Gastrocnemius medialis (tissue), 4 donors: ENCODE measurements around the gene ABHD17A. TPM values are rescaled to one million over a fixed set of nuclear protein-coding genes. Genes with fewer than 3 reads are reported as not detected.

Source experiments
- ATAC-seq, 2 donors: fragments of 150-250 bp; one replicate each; pipeline ENCODE4 v1.9.1; 2016
- DNase-seq, 2 donors: peaks; one replicate each; pipeline ENCODE4 v3.0.0-alpha.2; 2019
- H3K27ac ChIP-seq, 4 donors: fragments of 200-600 bp; sonication (generic); 1 replicate in 1 of 4; 2 replicates in 3 of 4; pipeline ENCODE4 v1.5.1; 2016 to 2018; ENCODE audit warnings: mild to moderate bottlenecking in 2 of 4, moderate library complexity in 1 of 4
- H3K27me3 ChIP-seq, 3 donors: fragments of 200-600 bp; sonication (generic) in 2 of 3; 1 replicate in 1 of 3; 2 replicates in 2 of 3; pipeline versions ENCODE4 v1.5.1 to v1.6.0; 2016 to 2019; ENCODE audit warnings: mild to moderate bottlenecking in 1 of 3, moderate library complexity in 1 of 3
- H3K36me3 ChIP-seq, 2 donors: fragments of 200-600 bp; sonication (generic) in 1 of 2; one replicate each; pipeline ENCODE4 v1.5.1; 2017 to 2018
- H3K4me1 ChIP-seq, 2 donors: fragments of 200-600 bp; sonication (generic) in 1 of 2; one replicate each; pipeline ENCODE4 v1.5.1; 2016 to 2017; ENCODE audit warnings: mild to moderate bottlenecking in 2 of 2
- H3K4me3 ChIP-seq, 4 donors: fragments of 200-600 bp; sonication (generic) in 3 of 4; 1 replicate in 1 of 4; 2 replicates in 3 of 4; pipeline ENCODE4 v1.5.1; 2016 to 2019; ENCODE audit warnings: mild to moderate bottlenecking in 2 of 4
- H3K9me3 ChIP-seq, 3 donors: fragments of 200-600 bp; sonication (generic) in 2 of 3; 1 replicate in 1 of 3; 2 replicates in 2 of 3; pipeline ENCODE4 v1.5.1; 2016 to 2019
- CTCF ChIP-seq, 5 experiments: fragments of 450-650 bp in 3 of 5; fragments of 200-600 bp in 2 of 5; sonication (generic) in 2 of 5; IDR thresholded peaks in 4 of 5; conservative IDR thresholded peaks in 1 of 5; 1 replicate in 4 of 5; 2 replicates in 1 of 5; pipeline ENCODE4 v1.5.1; 2016 to 2019; ENCODE audit warnings: antibody characterized with exemption in 5 of 5, mild to moderate bottlenecking in 3 of 5, moderate library complexity in 3 of 5
- POLR2A ChIP-seq, 2 donors: fragments of 450-650 bp; IDR thresholded peaks; one replicate each; pipeline ENCODE4 v1.6.1; 2017; ENCODE audit warnings: antibody characterized with exemption in 2 of 2, mild to moderate bottlenecking in 2 of 2, moderate library complexity in 2 of 2
- in situ Hi-C, 4 donors: fragments of 200-750 bp; cut with MboI; loops; one replicate each; pipeline versions ENCODE4 v1.15.0 to v1.8.0; 2017; ENCODE audit warnings: low sequenced_read_pairs in 4 of 4
- intact Hi-C: fragments of 100-400 bp; cut with DNase I; formaldehyde crosslinking; loops from one replicate; pipeline ENCODE4 v1.15.1; 2023; ENCODE audit warnings: low total_unique reads
- total RNA-seq, 4 donors: library from RNA; depleted of rRNA; stranded (reverse); fragments of >200 nt; gene quantifications; one replicate each; pipeline versions ENCODE4 v1.1.0 to v1.2.3, GENCODE V29; 2016

Gene ABHD17A
- total RNA-seq, 4 donors from 2014 or later = 49.4 to 87.7 (median 70.8) TPM

- in situ Hi-C loops = no loop called here
- intact Hi-C loops = loop anchor here (1.0 to 5.0 kb wide), 2 partner anchors 83 to 140 kb away; no protein-coding TSS in a partner anchor
- peak overlapping the region; percentile 26 to 45 (median 42) for H3K4me3 ChIP-seq
- no peaks in the 10 kb centered on the region for H3K27me3 ChIP-seq
- no peak overlapping the region for H3K27ac ChIP-seq
- H3K4me1 ChIP-seq = peaks cover 12 to 15% of the 10 kb centered on the region in 2 donors
- peak; percentile 52 to 67 for DNase-seq
- no peaks in the 10 kb centered on the region for H3K9me3 ChIP-seq
- TF ChIP-seq CTCF (IDR thresholded peaks at IDR 0.05 in 4 of 5, conservative IDR thresholded peaks at IDR 0.05 in 1 of 5) (peak; percentile 66 to 95 (median 91)), POLR2A (IDR thresholded peaks at IDR 0.05) (no peak)
- peak; percentile 93 to 95 for ATAC-seq
- peaks cover 0 to 7% of the 10 kb centered on the region in 2 donors for H3K36me3 ChIP-seq
Observed at GRCh38 chr19:1929021-1929742, 43.9 kb upstream of the ABHD17A start.

GRCh38 chr19:1925544-1925943 lies 40.2 kb upstream of the ABHD17A start:
- no peak for TF ChIP-seq POLR2A (IDR thresholded peaks at IDR 0.05)
- no peak for TF ChIP-seq CTCF (IDR thresholded peaks at IDR 0.05 in 4 of 5, conservative IDR thresholded peaks at IDR 0.05 in 1 of 5)
- Histone ChIP-seq H3K36me3 (peaks cover 0 to 29% of the 10 kb centered on the region in 2 donors), H3K4me3 (no peak overlapping the region), H3K9me3 (no peaks in the 10 kb centered on the region), H3K4me1 (peaks cover 12 to 15% of the 10 kb centered on the region in 2 donors), H3K27ac (no peak overlapping the region), H3K27me3 (no peaks in the 10 kb centered on the region)
- DNase-seq (no peak), ATAC-seq (no peak)
- in situ Hi-C loops = no loop called here
- intact Hi-C loops = loop anchor here (5.0 kb wide), 1 partner anchor 87 kb away; no protein-coding TSS in a partner anchor

DNA sequence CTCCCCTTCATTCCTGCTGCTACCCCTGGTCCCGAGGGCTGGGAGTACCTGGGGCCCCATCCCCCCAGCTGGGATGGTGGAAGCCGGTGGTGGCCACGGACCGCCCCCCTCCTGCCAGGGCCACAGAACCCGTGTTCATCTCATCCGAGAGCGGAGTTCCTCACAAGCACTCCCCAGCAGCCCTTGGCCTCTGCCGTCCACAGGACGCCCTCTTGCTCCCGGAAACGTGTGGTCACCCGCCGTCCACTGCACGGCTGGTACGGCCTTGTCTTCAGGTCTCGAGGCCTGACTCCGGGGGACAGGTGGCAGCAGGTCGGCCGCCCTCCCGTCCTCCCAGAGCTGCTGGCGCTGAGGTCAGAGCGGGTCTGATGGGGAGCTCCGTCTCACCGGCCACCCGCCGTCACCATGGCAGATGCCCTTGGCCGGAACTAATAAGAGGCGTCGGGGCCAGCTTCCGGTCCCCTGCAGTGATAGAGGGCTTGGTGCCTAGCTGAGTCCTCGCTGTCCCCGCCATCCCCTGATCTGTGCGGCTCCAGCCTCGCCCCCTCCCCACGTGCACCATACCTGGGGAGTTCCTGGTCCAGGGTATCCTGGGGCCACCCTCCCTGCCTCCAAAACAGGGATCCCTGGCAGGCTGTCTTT lies 39.1 kb upstream of the ABHD17A start:
- in situ Hi-C loops = no loop called here
- intact Hi-C loops = no loop called here
- no peak overlapping the region for H3K4me3 ChIP-seq

GRCh38 chr19:1923319-1923718 lies 38.0 kb upstream of the ABHD17A start:
- no peak for TF ChIP-seq POLR2A (IDR thresholded peaks at IDR 0.05)
- TF ChIP-seq CTCF (IDR thresholded peaks at IDR 0.05 in 4 of 5, conservative IDR thresholded peaks at IDR 0.05 in 1 of 5) = no peak
- no peaks in the 10 kb centered on the region for H3K27me3 ChIP-seq
- ATAC-seq (no peak), DNase-seq (no peak)
- in situ Hi-C loops = no loop called here
- intact Hi-C loops = no loop called here
- H3K4me3 ChIP-seq = no peak overlapping the region
- no peak overlapping the region for H3K27ac ChIP-seq
- H3K4me1 ChIP-seq = no peaks in the 10 kb centered on the region
- no peaks in the 10 kb centered on the region for H3K9me3 ChIP-seq
- H3K36me3 ChIP-seq = peaks cover 0 to 49% of the 10 kb centered on the region in 2 donors

More for the DNA sequence above, 39.1 kb upstream of the ABHD17A start:
- H3K36me3 ChIP-seq = peaks cover 0 to 40% of the 10 kb centered on the region in 2 donors
- H3K4me1 ChIP-seq = peaks cover 4 to 7% of the 10 kb centered on the region in 2 donors
- TF ChIP-seq POLR2A (IDR thresholded peaks at IDR 0.05) = no peak
- TF ChIP-seq CTCF (IDR thresholded peaks at IDR 0.05 in 4 of 5, conservative IDR thresholded peaks at IDR 0.05 in 1 of 5) = no peak
- no peaks in the 10 kb centered on the region for H3K27me3 ChIP-seq
- H3K27ac ChIP-seq = no peak overlapping the region
- ATAC-seq = no peak
- DNase-seq = no peak
- no peaks in the 10 kb centered on the region for H3K9me3 ChIP-seq
